ENCODE results near the gene BTD.

The BTD gene

GRCh38 chr3:15673536-15673935 lies 72.0 kb downstream of the BTD start:
- DNase-seq: no peak

- DNase-seq: no peak
Observed at GRCh38 chr3:15676259-15676658, 74.7 kb downstream of the BTD start.

- DNase-seq: no peak
Observed at GRCh38 chr3:15679306-15679705, 77.8 kb downstream of the BTD start.

GRCh38 chr3:15681668-15682067 lies 80.1 kb downstream of the BTD start:
- no peak for DNase-seq

GRCh38 chr3:15682561-15683185 lies 81.1 kb downstream of the BTD start:
- no peak for DNase-seq

GRCh38 chr3:15683253-15683652 lies 81.7 kb downstream of the BTD start:
- DNase-seq: no peak

GRCh38 chr3:15685927-15686326 lies 84.4 kb downstream of the BTD start:
- DNase-seq: no peak

GRCh38 chr3:15690230-15690629 lies 88.7 kb downstream of the BTD start:
- DNase-seq: no peak

- DNase-seq: no peak
Observed at GRCh38 chr3:15690748-15691147, 89.2 kb downstream of the BTD start.

GRCh38 chr3:15693355-15693754 lies 91.8 kb downstream of the BTD start:
- no peak for DNase-seq

- no peak for DNase-seq
Observed at GRCh38 chr3:15694628-15695027, 93.1 kb downstream of the BTD start.

All from NCI-H774 (cell line).